ENCODE results near the gene ACOXL.
"Not testable (repeated sequence)": the region's sequence is repeated elsewhere in the genome, so short reads cannot be mapped to it uniquely, and the experiment has no call there.

Gene ACOXL

GRCh38 chr2:110848071-110848470 lies 115.7 kb downstream of the ACOXL start:
- TF ChIP-seq GATA1 (IDR thresholded peaks at IDR 0.05; ENCODE audit: low read depth, low read length) (no peak), POLR2A (IDR thresholded peaks at IDR 0.05; ENCODE audit: low read length) (no peak)
- DNase-seq: no peak

GRCh38 chr2:110848519-110849030 lies 116.2 kb downstream of the ACOXL start:
- no peak for DNase-seq
- TF ChIP-seq POLR2A (IDR thresholded peaks at IDR 0.05; ENCODE audit: low read length): no peak
- no peak for TF ChIP-seq GATA1 (IDR thresholded peaks at IDR 0.05; ENCODE audit: low read depth, low read length)

- TF ChIP-seq POLR2A (IDR thresholded peaks at IDR 0.05; ENCODE audit: low read length) (no peak), GATA1 (IDR thresholded peaks at IDR 0.05; ENCODE audit: low read depth, low read length) (no peak)
- no peak for DNase-seq
Observed at GRCh38 chr2:110851531-110851930, 119.2 kb downstream of the ACOXL start.

GRCh38 chr2:110852051-110852450 lies 119.7 kb downstream of the ACOXL start:
- no peak for TF ChIP-seq GATA1 (IDR thresholded peaks at IDR 0.05; ENCODE audit: low read depth, low read length)
- TF ChIP-seq POLR2A (IDR thresholded peaks at IDR 0.05; ENCODE audit: low read length): no peak
- DNase-seq: no peak

GRCh38 chr2:110852541-110853263 lies 120.3 kb downstream of the ACOXL start:
- no peak for TF ChIP-seq POLR2A (IDR thresholded peaks at IDR 0.05; ENCODE audit: low read length)
- TF ChIP-seq GATA1 (IDR thresholded peaks at IDR 0.05; ENCODE audit: low read depth, low read length): no peak
- DNase-seq: no peak

GRCh38 chr2:110853516-110853915 lies 121.1 kb downstream of the ACOXL start:
- peak; percentile 29 to 43 for DNase-seq
- TF ChIP-seq POLR2A (IDR thresholded peaks at IDR 0.05; ENCODE audit: low read length) (no peak), GATA1 (IDR thresholded peaks at IDR 0.05; ENCODE audit: low read depth, low read length) (no peak)

GRCh38 chr2:110853948-110854347 lies 121.6 kb downstream of the ACOXL start:
- DNase-seq: no peak
- TF ChIP-seq GATA1 (IDR thresholded peaks at IDR 0.05; ENCODE audit: low read depth, low read length) (no peak), POLR2A (IDR thresholded peaks at IDR 0.05; ENCODE audit: low read length) (no peak)

- peak in 1 of 2 experiments; percentile 6 for DNase-seq
- no peak for TF ChIP-seq POLR2A (IDR thresholded peaks at IDR 0.05; ENCODE audit: low read length)
- no peak for TF ChIP-seq GATA1 (IDR thresholded peaks at IDR 0.05; ENCODE audit: low read depth, low read length)
Observed at GRCh38 chr2:110854355-110855081, 122.1 kb downstream of the ACOXL start.

- not testable (repeated sequence) for DNase-seq
Observed at GRCh38 chr2:110855841-110856240, 123.5 kb downstream of the ACOXL start.

- no peak for DNase-seq
- TF ChIP-seq POLR2A (IDR thresholded peaks at IDR 0.05; ENCODE audit: low read length) (no peak), GATA1 (IDR thresholded peaks at IDR 0.05; ENCODE audit: low read depth, low read length) (no peak)
Observed at GRCh38 chr2:110858135-110858725, 125.9 kb downstream of the ACOXL start.

- no peak for TF ChIP-seq POLR2A (IDR thresholded peaks at IDR 0.05; ENCODE audit: low read length)
- no peak for TF ChIP-seq GATA1 (IDR thresholded peaks at IDR 0.05; ENCODE audit: low read depth, low read length)
- DNase-seq: no peak
Observed at GRCh38 chr2:110858993-110859701, 126.8 kb downstream of the ACOXL start.

GRCh38 chr2:110860630-110861029 lies 128.3 kb downstream of the ACOXL start:
- TF ChIP-seq GATA1 (IDR thresholded peaks at IDR 0.05; ENCODE audit: low read depth, low read length) (no peak), POLR2A (IDR thresholded peaks at IDR 0.05; ENCODE audit: low read length) (no peak)
- no peak for DNase-seq

GRCh38 chr2:110861616-110862260 lies 129.4 kb downstream of the ACOXL start:
- TF ChIP-seq POLR2A (IDR thresholded peaks at IDR 0.05; ENCODE audit: low read length) (no peak), GATA1 (IDR thresholded peaks at IDR 0.05; ENCODE audit: low read depth, low read length) (no peak)

More at GRCh38 chr2:110861616-110862260, 129.4 kb downstream of the ACOXL start:
- DNase-seq: no peak

All from erythroblast (primary cell).